ENCODE data around the gene SNCAIP. TPM values are rescaled to one million over a fixed set of nuclear protein-coding genes. Genes with fewer than 3 reads are reported as not detected.
A peak's percentile ranks its signal among the peaks of the same experiment; 100 is the strongest.

SNCAIP gene
- total and polyA plus RNA-seq, 2 donors (not counting 1 experiment from before 2014, with no cell fraction given): 1.3 to 4.1 TPM

DNA sequence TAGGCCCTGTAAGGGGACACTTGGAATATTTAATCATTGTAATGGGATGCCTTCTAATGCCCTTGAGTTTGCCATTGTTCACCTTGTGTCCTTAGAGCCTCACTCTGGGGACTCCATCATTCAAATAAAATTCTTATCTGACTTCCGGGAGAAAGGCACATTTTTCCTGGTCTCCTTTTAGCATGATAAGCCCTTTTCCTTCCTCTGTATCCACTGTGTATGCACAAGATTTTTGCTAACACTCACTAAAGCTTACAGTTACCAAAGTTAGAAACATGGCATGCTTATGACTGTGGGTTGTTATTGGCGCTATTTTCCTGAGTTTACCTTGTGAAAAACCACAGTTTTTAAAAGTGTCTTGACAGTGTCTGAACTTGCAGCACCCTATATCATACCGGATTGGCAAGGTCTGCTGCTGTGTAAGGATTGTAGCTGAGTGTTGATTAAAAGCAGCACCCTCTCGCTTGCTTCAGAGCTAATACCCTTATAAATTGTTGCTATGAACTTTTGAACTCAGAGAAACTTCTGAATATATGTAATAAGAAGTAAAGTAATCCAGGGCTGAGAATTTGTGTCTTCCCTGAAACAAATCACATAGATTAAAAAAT lies 46.4 kb downstream of the SNCAIP start:
- Histone ChIP-seq H3K27me3 (ENCODE audit: control insufficient read depth, insufficient read depth, low read length) (no peaks in the 10 kb centered on the region), H3K4me3 (replicated peaks in 1 of 4; ENCODE audit: control extremely low read depth in 1 of 4, insufficient read depth in 1 of 4, low read depth in 3 of 4, low read length in 4 of 4) (no peak overlapping the region), H2AFZ (ENCODE audit: low read length) (no peak overlapping the region), H3K79me2 (ENCODE audit: control insufficient read depth, insufficient read depth, low read length) (no peaks in the 10 kb centered on the region), H3K9me3 (ENCODE audit: control insufficient read depth, insufficient read depth, low read depth, low read length) (no peaks in the 10 kb centered on the region), H3K4me1 (ENCODE audit: control insufficient read depth, extremely low read depth, insufficient read depth, low read length) (no peaks in the 10 kb centered on the region), H3K9ac (ENCODE audit: insufficient read depth, low read length) (no peak overlapping the region), H3K27ac (ENCODE audit: insufficient read depth, low read length) (no peak overlapping the region), H3K4me2 (ENCODE audit: extremely low read depth, insufficient read depth, low read length) (no peak overlapping the region), H3K36me3 (ENCODE audit: control insufficient read depth, insufficient read depth, low read length) (no peaks in the 10 kb centered on the region), H4K20me1 (ENCODE audit: control insufficient read depth, extremely low read depth, insufficient read depth, low read length) (no peaks in the 10 kb centered on the region)
- no peak for DNase-seq (ENCODE audit: low read depth in 2 of 2)
- TF ChIP-seq EZH2 (IDR thresholded peaks at IDR 0.05; ENCODE audit: low read length, missing control alignments) (no peak), CTCF (conservative IDR thresholded peaks at IDR 0.05 in 1 of 2, IDR thresholded peaks at IDR 0.05 in 1 of 2; ENCODE audit: low read depth in 1 of 2, low read length in 2 of 2) (no peak)

DNA sequence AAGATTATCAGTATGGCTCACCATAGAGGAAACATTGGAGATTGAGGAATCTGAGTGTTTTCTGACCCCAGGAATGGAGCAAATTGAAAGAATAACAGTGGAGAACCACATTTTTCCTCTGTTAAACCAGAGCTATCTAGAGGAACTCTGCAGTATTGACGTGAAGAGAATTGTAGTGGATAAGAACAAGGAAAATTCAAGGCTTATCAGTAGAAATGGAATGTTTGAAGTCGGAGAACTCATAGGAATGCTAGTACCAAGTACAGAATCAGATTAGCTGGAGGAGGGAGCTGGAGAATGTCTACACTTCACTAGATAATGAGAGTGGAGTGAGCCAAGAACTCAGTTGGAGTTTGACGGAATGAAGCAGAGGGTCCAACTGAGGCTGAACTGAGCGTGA lies 50.3 kb downstream of the SNCAIP start:
- H3K27ac ChIP-seq (ENCODE audit: insufficient read depth, low read length): no peak overlapping the region
- TF ChIP-seq EZH2 (IDR thresholded peaks at IDR 0.05; ENCODE audit: low read length, missing control alignments): no peak
- TF ChIP-seq CTCF (conservative IDR thresholded peaks at IDR 0.05 in 1 of 2, IDR thresholded peaks at IDR 0.05 in 1 of 2; ENCODE audit: low read depth in 1 of 2, low read length in 2 of 2): no peak
- H3K79me2 ChIP-seq (ENCODE audit: control insufficient read depth, insufficient read depth, low read length): no peaks in the 10 kb centered on the region
- peak in 1 of 2 donors; percentile 90 for DNase-seq (ENCODE audit: low read depth in 2 of 2)
- H3K9me3 ChIP-seq (ENCODE audit: control insufficient read depth, insufficient read depth, low read depth, low read length): no peaks in the 10 kb centered on the region
- H3K27me3 ChIP-seq (ENCODE audit: control insufficient read depth, insufficient read depth, low read length): no peaks in the 10 kb centered on the region
- no peak overlapping the region for H3K4me3 ChIP-seq (replicated peaks in 1 of 4; ENCODE audit: control extremely low read depth in 1 of 4, insufficient read depth in 1 of 4, low read depth in 3 of 4, low read length in 4 of 4)
- no peaks in the 10 kb centered on the region for H4K20me1 ChIP-seq (ENCODE audit: control insufficient read depth, extremely low read depth, insufficient read depth, low read length)
- H3K9ac ChIP-seq (ENCODE audit: insufficient read depth, low read length): no peak overlapping the region
- H2AFZ ChIP-seq (ENCODE audit: low read length): no peak overlapping the region
- H3K4me2 ChIP-seq (ENCODE audit: extremely low read depth, insufficient read depth, low read length): no peak overlapping the region
- H3K4me1 ChIP-seq (ENCODE audit: control insufficient read depth, extremely low read depth, insufficient read depth, low read length): no peaks in the 10 kb centered on the region
- no peaks in the 10 kb centered on the region for H3K36me3 ChIP-seq (ENCODE audit: control insufficient read depth, insufficient read depth, low read length)

- H3K36me3 ChIP-seq (ENCODE audit: control insufficient read depth, insufficient read depth, low read length): no peaks in the 10 kb centered on the region
- H3K79me2 ChIP-seq (ENCODE audit: control insufficient read depth, insufficient read depth, low read length): no peaks in the 10 kb centered on the region
- H3K4me1 ChIP-seq (ENCODE audit: control insufficient read depth, extremely low read depth, insufficient read depth, low read length): no peaks in the 10 kb centered on the region
- no peak overlapping the region for H3K4me2 ChIP-seq (ENCODE audit: extremely low read depth, insufficient read depth, low read length)
- H3K27me3 ChIP-seq (ENCODE audit: control insufficient read depth, insufficient read depth, low read length): no peaks in the 10 kb centered on the region
- H2AFZ ChIP-seq (ENCODE audit: low read length): no peak overlapping the region
- no peak overlapping the region for H3K4me3 ChIP-seq (replicated peaks in 1 of 4; ENCODE audit: control extremely low read depth in 1 of 4, insufficient read depth in 1 of 4, low read depth in 3 of 4, low read length in 4 of 4)
- H3K27ac ChIP-seq (ENCODE audit: insufficient read depth, low read length): no peak overlapping the region
- no peaks in the 10 kb centered on the region for H4K20me1 ChIP-seq (ENCODE audit: control insufficient read depth, extremely low read depth, insufficient read depth, low read length)
- H3K9ac ChIP-seq (ENCODE audit: insufficient read depth, low read length): no peak overlapping the region
- TF ChIP-seq EZH2 (IDR thresholded peaks at IDR 0.05; ENCODE audit: low read length, missing control alignments) (no peak), CTCF (conservative IDR thresholded peaks at IDR 0.05 in 1 of 2, IDR thresholded peaks at IDR 0.05 in 1 of 2; ENCODE audit: low read depth in 1 of 2, low read length in 2 of 2) (no peak)
- H3K9me3 ChIP-seq (ENCODE audit: control insufficient read depth, insufficient read depth, low read depth, low read length): no peaks in the 10 kb centered on the region
- no peak for DNase-seq (ENCODE audit: low read depth in 2 of 2)
Measured at GRCh38 chr5:122363623-122364022, 51.6 kb downstream of the SNCAIP start.

Measured in fibroblast of lung (primary cell).